ENCODE results near the gene SVIP.

The SVIP gene

DNA sequence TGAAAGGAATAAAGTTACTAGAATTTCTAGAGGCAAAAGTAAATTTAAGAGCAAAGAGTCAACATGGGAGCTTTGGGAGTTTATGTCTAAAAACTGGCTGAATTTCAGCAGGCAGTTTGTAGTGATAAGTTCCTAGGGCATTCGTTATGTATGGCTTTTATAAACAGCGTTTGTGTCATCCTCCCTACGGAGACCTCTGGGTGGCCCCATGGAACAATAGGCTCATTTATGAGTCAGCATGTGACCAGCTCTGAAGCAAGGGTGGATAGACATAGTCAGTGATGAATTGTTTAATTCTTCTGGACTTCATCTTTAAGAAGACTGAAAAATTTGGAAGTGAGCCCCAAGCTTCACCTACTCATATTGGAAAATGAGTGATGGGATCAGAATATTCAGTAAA is 37.1 kb downstream of the SVIP start:
- no peak for DNase-seq (ENCODE audit: low read depth)

DNA sequence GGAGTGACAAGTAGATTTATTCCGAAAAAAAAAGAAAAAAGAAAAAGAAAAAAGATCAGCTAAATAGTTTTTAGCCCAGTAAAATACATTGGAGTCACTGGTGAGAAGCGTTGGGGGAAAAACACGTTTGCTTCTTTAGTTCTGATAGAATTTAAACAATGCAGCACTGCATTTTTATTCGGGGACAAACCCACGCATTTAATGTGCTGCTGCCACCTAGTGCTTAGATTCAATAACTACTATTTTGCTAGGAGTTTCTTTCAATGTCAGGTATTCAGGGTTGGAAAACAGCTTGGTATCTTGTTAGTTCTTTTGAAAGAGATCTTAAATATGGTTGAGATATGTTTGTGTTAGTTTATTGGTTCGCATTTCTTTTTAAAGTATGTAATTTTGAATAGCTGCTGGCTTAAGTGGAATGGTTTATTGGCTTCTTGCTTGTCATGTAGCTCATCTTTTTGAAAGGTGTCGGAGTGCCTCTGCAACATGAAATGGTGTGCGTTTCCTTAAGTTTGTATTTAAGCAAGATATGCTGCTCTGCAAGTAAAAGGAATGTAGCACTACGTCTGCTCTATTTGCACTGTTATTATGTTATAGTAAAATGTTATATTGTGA is 41.9 kb downstream of the SVIP start:
- DNase-seq (ENCODE audit: low read depth) = no peak

- no peak for DNase-seq (ENCODE audit: low read depth)
These were observed 42.5 kb downstream of the SVIP start for GRCh38 chr11:22787055-22787454.

DNA sequence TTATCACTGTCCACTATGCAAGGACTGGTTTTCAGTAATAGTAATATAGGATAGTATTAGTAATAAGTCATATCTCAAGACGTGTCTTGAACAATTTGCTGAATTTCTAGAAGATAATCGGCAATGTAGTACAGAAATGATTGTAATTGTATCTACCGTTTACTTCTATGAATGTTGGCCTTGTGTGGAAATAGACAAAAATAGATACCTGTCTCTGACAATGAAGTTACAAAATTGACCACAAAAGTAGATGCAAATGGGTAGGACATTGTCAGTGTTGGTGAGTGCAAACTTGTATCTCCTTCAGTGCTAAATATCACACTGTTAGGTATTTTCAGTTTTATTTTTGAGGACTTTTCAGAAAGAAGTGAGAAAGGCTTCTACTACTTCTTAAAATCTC is 43.1 kb downstream of the SVIP start:
- DNase-seq (ENCODE audit: low read depth) = no peak

DNA sequence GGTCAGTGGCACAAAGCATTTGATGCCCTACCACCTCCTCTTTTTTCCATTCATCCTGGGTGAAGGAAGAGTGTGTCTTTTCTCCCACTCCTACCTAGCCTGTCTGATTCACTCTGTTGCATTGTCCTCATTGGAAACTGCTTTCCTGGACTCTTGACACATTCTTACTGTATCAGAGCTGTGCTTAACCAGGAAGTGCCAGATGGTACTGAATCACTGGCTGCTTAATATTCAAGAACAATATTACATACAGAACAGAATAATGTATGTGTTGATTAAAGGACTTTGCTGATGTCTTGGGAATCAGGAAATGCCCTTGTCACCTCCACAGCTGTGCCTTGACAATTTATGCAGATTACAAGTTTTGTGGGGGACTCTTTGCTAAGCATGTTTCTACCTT is 44.4 kb downstream of the SVIP start:
- no peak for DNase-seq (ENCODE audit: low read depth)

DNA sequence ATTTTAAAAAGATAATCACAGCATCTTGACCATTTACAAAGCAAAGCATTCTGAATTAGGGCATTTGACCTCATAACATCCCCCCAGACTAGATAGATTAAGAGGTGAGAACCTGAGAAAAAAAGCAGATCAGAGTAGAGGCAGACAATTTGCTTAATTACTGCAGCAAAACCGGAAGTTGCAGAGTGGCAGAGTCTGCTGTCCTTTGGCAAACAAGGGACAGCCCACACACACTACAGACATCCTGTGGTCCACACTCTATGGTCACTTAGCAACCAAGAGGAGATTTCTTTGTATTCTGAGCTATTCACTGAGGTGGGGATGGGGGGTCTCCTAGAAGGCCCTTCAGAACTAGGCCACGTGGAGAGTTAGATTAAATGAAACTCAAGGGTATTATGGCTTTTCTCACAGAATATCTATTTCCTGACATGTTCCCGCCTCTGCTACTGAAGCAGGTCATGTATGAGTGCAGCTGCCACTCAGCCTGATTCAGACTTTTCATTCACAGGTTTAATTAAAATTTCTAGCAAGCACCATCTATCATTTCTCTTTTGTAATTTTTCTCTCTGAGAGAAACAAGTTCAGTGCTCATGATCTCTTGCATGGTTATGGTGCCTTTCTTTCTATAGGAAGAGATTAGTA is 48.5 kb downstream of the SVIP start:
- DNase-seq (ENCODE audit: low read depth) = no peak

DNA sequence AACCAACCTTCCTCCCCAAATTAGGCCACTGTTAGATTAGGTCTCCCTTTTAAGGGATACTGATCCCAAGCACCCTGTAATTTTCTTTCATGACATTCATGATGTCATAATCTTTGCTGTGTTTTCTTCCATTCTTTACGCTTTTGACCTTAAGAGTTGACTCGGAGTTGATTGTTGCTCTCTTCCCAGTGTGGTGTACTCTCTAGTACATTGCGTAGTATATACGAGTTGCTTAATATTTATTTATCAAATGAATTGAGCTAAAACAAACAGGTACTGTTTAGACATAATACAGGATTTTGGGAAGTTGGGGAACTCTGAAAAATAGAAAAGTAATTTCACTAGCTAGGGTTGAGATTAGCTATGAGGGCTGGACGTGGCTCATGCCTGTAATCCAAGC is 49.8 kb downstream of the SVIP start:
- DNase-seq (ENCODE audit: low read depth) = no peak

GRCh38 chr11:22778642-22779041 is 51.0 kb downstream of the SVIP start:
- DNase-seq (ENCODE audit: low read depth) = no peak

GRCh38 chr11:22775248-22775647 is 54.4 kb downstream of the SVIP start:
- no peak for DNase-seq (ENCODE audit: low read depth)

DNA sequence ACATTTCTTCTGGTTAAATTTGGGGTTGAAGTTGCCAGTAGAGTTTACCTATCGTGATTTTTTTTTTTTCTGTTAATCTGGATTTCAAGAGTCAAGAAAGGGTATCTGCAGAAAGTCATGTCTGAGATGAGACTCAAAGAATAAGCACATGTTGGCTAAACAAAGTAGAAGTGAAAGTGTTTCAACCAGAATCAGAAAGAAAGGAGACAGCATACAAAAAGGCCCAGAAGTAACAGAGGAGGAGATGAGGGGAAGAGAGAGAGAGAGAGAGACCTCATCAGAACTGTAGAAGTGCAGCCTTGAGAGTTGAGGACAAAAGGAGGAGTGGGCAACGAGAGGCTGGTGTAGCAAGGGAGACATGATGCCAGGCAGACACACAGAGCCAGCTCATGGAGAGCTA is 54.9 kb downstream of the SVIP start:
- no peak for DNase-seq (ENCODE audit: low read depth)

GRCh38 chr11:22769081-22769480 is 60.5 kb downstream of the SVIP start:
- DNase-seq (ENCODE audit: low read depth) = no peak
